HCT116 (cell line): ENCODE measurements around the gene FOXP1. TPM values are rescaled to one million over a fixed set of nuclear protein-coding genes. Genes with fewer than 3 reads are reported as not detected.

ENCODE experiments used
- ATAC-seq: fragments of 200-7000 bp; cut with Tn5 transposase; 2 replicates; pipeline ENCODE4 v1.9.1; 2020; ENCODE audit warnings: mild to moderate bottlenecking, moderate library complexity
- BruUV-seq: library from RNA; stranded (reverse); fragments of 400-500 nt; replicated peaks from 2 replicates; lab custom pipeline; 2021; lab: Mats Ljungman, UMichigan
- CTCF ChIA-PET: fragments of 300-600 bp; sonication (Branson Sonifier 250); formaldehyde crosslinking; loops from one replicate; lab custom pipeline; 2021; ENCODE audit warnings: antibody characterized with exemption; lab: Charles Lee
- POLR2A ChIA-PET: fragments of 300-600, 350-600 bp; sonication (Branson Sonifier 250); formaldehyde crosslinking; loops from one replicate; lab custom pipeline; 2021; ENCODE audit warnings: antibody characterized with exemption; lab: Charles Lee
- RAD21 ChIA-PET, 2 experiments: fragments of 300-600 bp; sonication (Branson Sonifier 250); formaldehyde crosslinking; loops; one replicate each; lab custom pipeline; 2023; ENCODE audit warnings: low total read pairs in 2 of 2; ENCODE audit not compliant: uncharacterized antibody in 2 of 2, unreplicated experiment in 2 of 2, low non-redundant PET in 1 of 2; lab: Charles Lee
- DNase-seq: peaks from one replicate; pipeline ENCODE4 v3.0.0-alpha.2; 2010; ENCODE audit warnings: low read depth, low spot score
- H2AFZ ChIP-seq: fragments of 200-600 bp; shearing (Covaris generic), sonication (generic); 2 replicates; pipeline ENCODE4 v1.6.1; 2017; ENCODE audit warnings: low read depth, mixed run types, mixed read lengths, antibody characterized with exemption, low read length; ENCODE audit not compliant: poor library complexity, severe bottlenecking
- H3K27ac ChIP-seq: 2 replicates; pipeline ENCODE4 v1.5.1; 2012; ENCODE audit warnings: low read depth, low read length
- H3K27me3 ChIP-seq: fragments of 200-600 bp; sonication (generic); 2 replicates; pipeline ENCODE4 v1.6.1; 2016; ENCODE audit warnings: mixed run types, low read length, mixed read lengths; ENCODE audit not compliant: insufficient read depth
- H3K36me3 ChIP-seq, 2 experiments: fragments of 200-500 bp in 1 of 2; fragments of 200-600 bp in 1 of 2; sonication (Bioruptor generic) in 1 of 2; sonication (generic) in 1 of 2; 2 replicates each; pipeline versions ENCODE4 v1.5.1 to v1.6.1; 2014 to 2016; ENCODE audit warnings: low read length in 2 of 2, inconsistent platforms in 1 of 2, mixed read lengths in 1 of 2, mixed run types in 1 of 2; ENCODE audit not compliant: insufficient read depth in 2 of 2, control insufficient read depth in 1 of 2
- H3K4me1 ChIP-seq, 2 experiments: fragments of 200-600 bp in 1 of 2; sonication (generic) in 1 of 2; 2 replicates each; pipeline versions ENCODE4 v1.5.1 to v1.6.1; 2012 to 2017; ENCODE audit warnings: low read length in 2 of 2, inconsistent platforms in 1 of 2, mild to moderate bottlenecking in 1 of 2, mixed read lengths in 1 of 2, mixed run types in 1 of 2, moderate library complexity in 1 of 2; ENCODE audit not compliant: insufficient read depth in 2 of 2, control insufficient read depth in 1 of 2
- H3K4me2 ChIP-seq: fragments of 200-600 bp; sonication (generic); 2 replicates; pipeline ENCODE4 v1.6.1; 2017; ENCODE audit warnings: mixed run types, low read length, mixed read lengths
- H3K4me3 ChIP-seq, 2 experiments: fragments of 200-600 bp in 1 of 2; sonication (generic) in 1 of 2; replicated peaks in 1 of 2; 2 replicates each; pipeline ENCODE4 v1.5.1; 2011 to 2016; ENCODE audit warnings: low read length in 2 of 2, control low read depth in 1 of 2, low read depth in 1 of 2, mild to moderate bottlenecking in 1 of 2, mixed read lengths in 1 of 2, mixed run types in 1 of 2
- H3K79me2 ChIP-seq: fragments of 200-600 bp; sonication (generic); 2 replicates; pipeline ENCODE4 v1.6.1; 2017; ENCODE audit warnings: mild to moderate bottlenecking, mixed run types, low read length, moderate library complexity, mixed read lengths; ENCODE audit not compliant: insufficient read depth
- H3K9ac ChIP-seq: fragments of 200-600 bp; sonication (generic); 2 replicates; pipeline ENCODE4 v1.6.1; 2016; ENCODE audit warnings: low read length, mixed read lengths
- H3K9me2 ChIP-seq: fragments of 200-600 bp; sonication (generic), shearing (Covaris generic); 2 replicates; pipeline ENCODE4 v1.6.1; 2017; ENCODE audit warnings: mixed run types, mild to moderate bottlenecking, moderate library complexity; ENCODE audit not compliant: insufficient read depth
- H3K9me3 ChIP-seq, 2 experiments: fragments of 200-500 bp in 1 of 2; fragments of 200-600 bp in 1 of 2; sonication (Bioruptor generic) in 1 of 2; sonication (generic) in 1 of 2; 2 replicates each; pipeline ENCODE4 v1.6.1; 2014 to 2017; ENCODE audit warnings: low read length in 2 of 2, mixed read lengths in 2 of 2, inconsistent platforms in 1 of 2, low read depth in 1 of 2, mild to moderate bottlenecking in 1 of 2, mixed run types in 1 of 2, moderate library complexity in 1 of 2; ENCODE audit not compliant: control insufficient read depth in 1 of 2, insufficient read depth in 1 of 2
- H4K20me1 ChIP-seq: fragments of 200-600 bp; sonication (generic), shearing (Covaris generic); 2 replicates; pipeline ENCODE4 v1.6.1; 2017; ENCODE audit warnings: mixed run types, mild to moderate bottlenecking, moderate library complexity; ENCODE audit not compliant: insufficient read depth
- ELF1 ChIP-seq: IDR thresholded peaks from 2 replicates; pipeline ENCODE4 v1.6.1; 2012; ENCODE audit warnings: low read depth, borderline replicate concordance
- EZH2phosphoT487 ChIP-seq: fragments of 200-600 bp; IDR thresholded peaks from 2 replicates; pipeline ENCODE4 v1.6.1; 2018; ENCODE audit warnings: antibody characterized with exemption, borderline replicate concordance
- REST ChIP-seq: IDR thresholded peaks from 2 replicates; pipeline ENCODE4 v1.6.1; 2012; ENCODE audit warnings: low read depth
- YY1 ChIP-seq: IDR thresholded peaks from 2 replicates; pipeline ENCODE4 v1.6.1; 2011; ENCODE audit warnings: low read length, low read depth, moderate library complexity, mild to moderate bottlenecking; ENCODE audit not compliant: insufficient replicate concordance; ENCODE audit errors: extremely low read depth
- ZNF274 ChIP-seq: fragments of 200-500 bp; sonication (Bioruptor generic); IDR thresholded peaks from 2 replicates; pipeline ENCODE4 v1.6.1; 2014; ENCODE audit warnings: mild to moderate bottlenecking, low read depth, low read length, inconsistent platforms
- intact Hi-C: fragments of 100-400 bp; cut with micrococcal nuclease; formaldehyde crosslinking; loops from 2 replicates; pipeline ENCODE4 v1.10.0; 2022
- total RNA-seq: library from RNA; stranded (reverse); gene quantifications from one replicate; pipeline ENCODE4 v1.2.1, GENCODE V29; 2021; ENCODE audit not compliant: unreplicated experiment

The FOXP1 gene
- total RNA-seq, 1 experiment from 2014 or later: 11.4 TPM

GRCh38 chr3:71225002-71225684 is 358.4 kb downstream of the FOXP1 start:
- intact Hi-C loops: no loop called here
- RAD21 ChIA-PET: no interaction called here
- BruUV-seq: no TSS peak
- CTCF ChIA-PET: no interaction called here
- H3K27ac ChIP-seq: no peak overlapping the region
- POLR2A ChIA-PET: no interaction called here
- H3K9me3 ChIP-seq: no peaks in the 10 kb centered on the region
- H3K79me2 ChIP-seq: no peaks in the 10 kb centered on the region
- H3K4me1 ChIP-seq: no peaks in the 10 kb centered on the region
- H3K36me3 ChIP-seq: no peaks in the 10 kb centered on the region
- H2AFZ ChIP-seq: no peak overlapping the region
- no peaks in the 10 kb centered on the region for H3K27me3 ChIP-seq
- no peak overlapping the region for H3K9ac ChIP-seq
- H3K9me2 ChIP-seq: no peaks in the 10 kb centered on the region
- no peak overlapping the region for H3K4me2 ChIP-seq
- ATAC-seq (no peak), DNase-seq (no peak)
- no peaks in the 10 kb centered on the region for H4K20me1 ChIP-seq
- TF ChIP-seq ELF1 (no peak), YY1 (no peak), EZH2phosphoT487 (no peak)
- no peak overlapping the region for H3K4me3 ChIP-seq

- intact Hi-C loops: no loop called here
- ATAC-seq (no peak), DNase-seq (no peak)
- Histone ChIP-seq H3K9me2 (no peaks in the 10 kb centered on the region), H3K27ac (no peak overlapping the region), H3K79me2 (no peaks in the 10 kb centered on the region), H3K4me2 (no peak overlapping the region), H3K9me3 (no peaks in the 10 kb centered on the region), H3K4me3 (no peak overlapping the region), H3K36me3 (no peaks in the 10 kb centered on the region), H3K27me3 (no peaks in the 10 kb centered on the region), H2AFZ (no peak overlapping the region), H4K20me1 (no peaks in the 10 kb centered on the region), H3K9ac (no peak overlapping the region), H3K4me1 (no peaks in the 10 kb centered on the region)
- TF ChIP-seq ELF1: no peak
- TF ChIP-seq REST: no peak
- TF ChIP-seq ZNF274: no peak
- no TSS peak for BruUV-seq
- ChIA-PET RAD21 (no interaction called here), CTCF (no interaction called here), POLR2A (no interaction called here)
Measured at GRCh38 chr3:71219744-71220638, 363.5 kb downstream of the FOXP1 start.
